ENCODE data around the gene BRD7. TPM values are rescaled to one million over a fixed set of nuclear protein-coding genes. Genes with fewer than 3 reads are reported as not detected.

BRD7 gene
- total RNA-seq, 1 donor from 2014 or later: 61.3 TPM

DNA sequence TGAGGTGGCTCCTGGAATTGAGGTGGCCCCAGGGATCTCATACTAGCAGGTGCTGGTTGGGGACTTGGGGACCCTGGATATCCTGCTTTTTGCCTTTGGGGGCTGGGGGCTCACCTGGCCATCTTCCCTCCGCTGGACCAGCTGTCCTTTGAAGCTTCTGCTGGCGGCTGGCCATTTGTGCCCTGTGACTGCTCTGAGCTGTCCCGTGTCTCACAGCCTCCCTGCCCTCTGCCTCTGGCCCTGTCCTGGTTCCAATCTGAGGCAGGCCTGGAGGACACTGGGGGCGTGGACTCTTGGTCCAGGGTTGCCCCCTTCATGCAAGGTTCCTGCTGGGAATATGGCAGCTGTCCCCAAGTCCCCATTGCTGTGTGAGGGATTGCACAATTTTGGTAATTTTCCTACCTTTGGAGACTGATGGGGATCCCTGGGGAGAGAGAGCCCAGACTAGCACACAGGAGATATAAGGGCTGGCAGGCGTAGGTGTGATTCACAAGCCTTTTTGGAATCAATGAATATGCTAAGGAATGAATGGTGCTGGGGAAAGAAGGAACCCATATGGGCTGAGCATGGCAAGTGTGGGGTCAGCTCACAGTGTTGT lies 83.3 kb downstream of the BRD7 start:
- no peak for DNase-seq (ENCODE audit: low read depth)
- Histone ChIP-seq H3K36me3 (ENCODE audit: control insufficient read depth, insufficient read depth, low read length) (no peaks in the 10 kb centered on the region), H3K4me3 (ENCODE audit: low read depth, low read length) (no peak overlapping the region), H3K27me3 (ENCODE audit: control insufficient read depth, insufficient read depth, low read length) (no peaks in the 10 kb centered on the region)
- TF ChIP-seq, protein P1, sequence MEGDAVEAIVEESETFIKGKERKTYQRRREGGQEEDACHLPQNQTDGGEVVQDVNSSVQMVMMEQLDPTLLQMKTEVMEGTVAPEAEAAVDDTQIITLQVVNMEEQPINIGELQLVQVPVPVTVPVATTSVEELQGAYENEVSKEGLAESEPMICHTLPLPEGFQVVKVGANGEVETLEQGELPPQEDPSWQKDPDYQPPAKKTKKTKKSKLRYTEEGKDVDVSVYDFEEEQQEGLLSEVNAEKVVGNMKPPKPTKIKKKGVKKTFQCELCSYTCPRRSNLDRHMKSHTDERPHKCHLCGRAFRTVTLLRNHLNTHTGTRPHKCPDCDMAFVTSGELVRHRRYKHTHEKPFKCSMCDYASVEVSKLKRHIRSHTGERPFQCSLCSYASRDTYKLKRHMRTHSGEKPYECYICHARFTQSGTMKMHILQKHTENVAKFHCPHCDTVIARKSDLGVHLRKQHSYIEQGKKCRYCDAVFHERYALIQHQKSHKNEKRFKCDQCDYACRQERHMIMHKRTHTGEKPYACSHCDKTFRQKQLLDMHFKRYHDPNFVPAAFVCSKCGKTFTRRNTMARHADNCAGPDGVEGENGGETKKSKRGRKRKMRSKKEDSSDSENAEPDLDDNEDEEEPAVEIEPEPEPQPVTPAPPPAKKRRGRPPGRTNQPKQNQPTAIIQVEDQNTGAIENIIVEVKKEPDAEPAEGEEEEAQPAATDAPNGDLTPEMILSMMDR (IDR thresholded peaks at IDR 0.05; ENCODE audit: insufficient read depth, low read length, poor library complexity, severe bottlenecking): no peak

DNA sequence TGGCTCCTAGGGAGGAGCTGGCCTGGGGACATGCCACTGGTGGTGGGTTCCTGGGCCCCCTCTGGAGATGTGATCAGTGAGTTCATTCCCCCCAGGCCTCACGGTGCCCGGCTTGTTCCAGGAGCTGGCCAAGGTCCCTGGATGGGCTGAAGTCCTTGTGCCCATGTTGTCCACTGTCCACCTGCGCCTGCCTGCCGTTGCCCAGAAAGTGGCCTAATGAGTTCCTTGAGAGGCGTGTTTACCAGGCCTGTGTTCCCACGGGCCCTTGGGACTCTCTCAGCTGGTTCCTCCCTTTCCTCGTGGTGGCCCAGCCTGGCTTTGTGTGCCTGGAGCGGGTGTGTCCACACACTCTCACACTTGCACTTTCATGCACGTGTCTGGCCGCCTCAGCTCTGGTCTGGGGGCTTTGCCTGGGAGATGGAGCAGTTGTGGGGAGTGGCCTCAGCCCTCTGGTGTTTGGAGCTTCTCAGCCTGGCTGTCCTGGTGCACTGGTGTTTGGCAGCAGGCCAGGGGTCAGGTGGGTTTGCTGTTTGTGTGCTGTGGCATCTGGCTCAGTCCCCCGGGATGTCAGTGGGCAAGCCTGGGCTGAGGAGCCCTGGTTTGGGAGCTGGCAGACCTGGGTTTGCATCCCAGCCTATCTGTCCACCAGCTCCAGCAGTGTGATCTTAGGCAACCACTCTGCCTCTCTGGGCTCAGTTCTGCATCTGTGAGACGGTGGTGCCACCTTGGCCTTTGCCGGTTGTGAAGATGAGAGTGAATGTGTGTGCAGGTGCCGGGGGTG lies 84.5 kb downstream of the BRD7 start:
- H3K36me3 ChIP-seq (ENCODE audit: control insufficient read depth, insufficient read depth, low read length): no peaks in the 10 kb centered on the region
- no peak for DNase-seq (ENCODE audit: low read depth)
- H3K4me3 ChIP-seq (ENCODE audit: low read depth, low read length): no peak overlapping the region
- no peaks in the 10 kb centered on the region for H3K27me3 ChIP-seq (ENCODE audit: control insufficient read depth, insufficient read depth, low read length)
- TF ChIP-seq, protein P1 (IDR thresholded peaks at IDR 0.05; ENCODE audit: insufficient read depth, low read length, poor library complexity, severe bottlenecking): no peak

DNA sequence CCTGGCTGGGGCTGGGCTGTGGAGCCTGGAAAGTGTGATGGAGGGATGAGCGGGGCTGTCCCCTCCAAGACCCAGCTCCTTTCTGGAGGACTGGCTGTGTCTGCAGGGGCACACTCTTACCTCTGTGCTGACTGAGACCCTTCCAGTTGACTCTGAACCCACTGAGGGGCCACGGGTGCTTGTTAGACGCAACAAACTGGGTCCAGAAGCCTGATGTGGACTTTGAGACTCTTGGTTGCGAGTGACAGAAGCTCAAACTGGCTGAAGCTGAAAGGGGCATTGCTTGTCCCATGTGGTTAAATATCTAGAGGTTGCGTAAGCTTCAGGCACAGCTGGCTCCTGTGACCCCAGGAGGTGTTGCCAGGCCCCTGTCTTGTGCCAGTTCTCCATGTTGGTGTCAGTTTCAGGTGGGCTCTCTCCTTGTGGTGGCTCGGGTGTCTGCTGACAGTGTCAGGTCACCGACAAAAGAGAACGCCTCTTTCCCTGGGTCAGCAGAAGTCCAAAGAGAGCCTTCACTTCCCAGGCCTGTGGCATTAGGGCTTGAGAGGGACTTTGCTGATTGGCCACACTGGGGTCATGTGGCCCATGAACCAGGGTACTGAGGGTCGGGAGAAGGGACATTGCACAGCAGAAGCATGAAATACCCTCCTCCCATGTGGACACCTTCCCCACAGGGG lies 85.7 kb downstream of the BRD7 start:
- no peaks in the 10 kb centered on the region for H3K36me3 ChIP-seq (ENCODE audit: control insufficient read depth, insufficient read depth, low read length)
- DNase-seq (ENCODE audit: low read depth): no peak
- H3K27me3 ChIP-seq (ENCODE audit: control insufficient read depth, insufficient read depth, low read length): no peaks in the 10 kb centered on the region
- TF ChIP-seq, protein P1 (IDR thresholded peaks at IDR 0.05; ENCODE audit: insufficient read depth, low read length, poor library complexity, severe bottlenecking): no peak
- H3K4me3 ChIP-seq (ENCODE audit: low read depth, low read length): no peak overlapping the region

DNA sequence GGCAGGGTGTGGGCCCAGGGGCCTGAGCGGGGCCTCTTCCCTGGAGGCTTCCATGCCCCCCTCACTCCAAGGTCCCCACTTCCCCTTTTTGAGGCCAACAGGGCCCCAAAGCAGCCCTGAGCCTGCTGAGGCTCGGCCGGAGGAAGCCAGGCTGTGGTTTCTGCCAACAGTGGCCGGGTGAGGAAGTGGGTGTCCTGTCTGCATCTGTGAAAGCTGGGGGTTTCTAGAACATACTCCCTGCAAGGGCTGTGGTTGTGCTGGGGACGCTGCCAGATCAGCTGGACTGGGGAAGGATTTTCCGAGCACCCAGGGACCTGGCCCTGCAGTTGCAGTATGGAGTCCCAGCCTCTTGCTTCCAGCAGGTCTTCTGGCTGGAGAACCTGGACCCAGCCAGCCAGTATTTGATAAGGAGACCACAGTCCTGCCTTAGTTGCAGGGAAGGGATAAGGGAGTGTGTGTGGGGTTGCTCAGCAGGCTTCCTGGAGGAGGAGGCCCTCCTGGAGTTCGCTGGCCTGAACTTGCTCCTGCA lies 86.7 kb downstream of the BRD7 start:
- no peak for DNase-seq (ENCODE audit: low read depth)
- Histone ChIP-seq H3K27me3 (ENCODE audit: control insufficient read depth, insufficient read depth, low read length) (no peaks in the 10 kb centered on the region), H3K4me3 (ENCODE audit: low read depth, low read length) (no peak overlapping the region), H3K36me3 (ENCODE audit: control insufficient read depth, insufficient read depth, low read length) (no peaks in the 10 kb centered on the region)
- TF ChIP-seq, protein P1 (IDR thresholded peaks at IDR 0.05; ENCODE audit: insufficient read depth, low read length, poor library complexity, severe bottlenecking): no peak

DNA sequence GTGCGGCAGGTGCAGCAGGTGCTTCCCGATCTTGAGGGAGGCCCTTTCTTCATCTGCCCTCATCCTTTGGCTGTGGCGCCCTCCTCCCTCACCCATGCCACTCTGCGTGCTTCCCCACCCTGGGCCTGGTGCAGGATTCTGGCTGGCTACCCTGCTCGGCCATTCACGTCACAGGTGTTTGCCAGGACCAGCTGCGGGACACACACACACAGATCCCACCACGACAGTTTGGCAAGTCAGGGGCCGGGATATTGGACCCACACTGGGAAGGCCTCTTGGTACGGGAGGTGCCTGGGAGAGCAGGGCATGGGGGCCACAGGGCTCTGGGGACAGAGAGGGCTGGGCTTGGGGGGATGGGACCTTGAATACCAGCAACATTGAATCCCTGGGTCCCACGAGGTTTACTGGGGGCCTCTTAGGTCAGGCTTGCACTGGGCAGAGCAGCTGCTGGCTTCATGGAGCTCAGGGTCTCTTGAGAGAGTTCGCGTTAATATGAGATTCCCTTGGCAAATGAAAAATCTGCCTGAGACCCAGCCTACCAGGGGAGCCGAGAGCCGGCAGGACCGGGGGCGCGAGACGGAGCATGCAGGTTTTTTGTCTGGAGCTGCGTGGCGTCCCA lies 87.3 kb downstream of the BRD7 start:
- Histone ChIP-seq H3K4me3 (ENCODE audit: low read depth, low read length) (no peak overlapping the region), H3K27me3 (ENCODE audit: control insufficient read depth, insufficient read depth, low read length) (no peaks in the 10 kb centered on the region), H3K36me3 (ENCODE audit: control insufficient read depth, insufficient read depth, low read length) (no peaks in the 10 kb centered on the region)
- no peak for DNase-seq (ENCODE audit: low read depth)
- TF ChIP-seq, protein P1 (IDR thresholded peaks at IDR 0.05; ENCODE audit: insufficient read depth, low read length, poor library complexity, severe bottlenecking): no peak

Data from kidney epithelial cell (primary cell).